ENCODE measurements around the gene MRPS2. TPM values are rescaled to one million over a fixed set of nuclear protein-coding genes. Genes with fewer than 3 reads are reported as not detected.

Gene MRPS2
- total and polyA plus RNA-seq, 11 donors = 34.1 to 95.2 (median 48.7) TPM

- WGBS, 4 donors = 91 to 95% (median 93%) methylated on average over 7 of the region's 7 CpGs
- no peak for TF ChIP-seq POLR2A (IDR thresholded peaks at IDR 0.05)
- TF ChIP-seq, protein P1, sequence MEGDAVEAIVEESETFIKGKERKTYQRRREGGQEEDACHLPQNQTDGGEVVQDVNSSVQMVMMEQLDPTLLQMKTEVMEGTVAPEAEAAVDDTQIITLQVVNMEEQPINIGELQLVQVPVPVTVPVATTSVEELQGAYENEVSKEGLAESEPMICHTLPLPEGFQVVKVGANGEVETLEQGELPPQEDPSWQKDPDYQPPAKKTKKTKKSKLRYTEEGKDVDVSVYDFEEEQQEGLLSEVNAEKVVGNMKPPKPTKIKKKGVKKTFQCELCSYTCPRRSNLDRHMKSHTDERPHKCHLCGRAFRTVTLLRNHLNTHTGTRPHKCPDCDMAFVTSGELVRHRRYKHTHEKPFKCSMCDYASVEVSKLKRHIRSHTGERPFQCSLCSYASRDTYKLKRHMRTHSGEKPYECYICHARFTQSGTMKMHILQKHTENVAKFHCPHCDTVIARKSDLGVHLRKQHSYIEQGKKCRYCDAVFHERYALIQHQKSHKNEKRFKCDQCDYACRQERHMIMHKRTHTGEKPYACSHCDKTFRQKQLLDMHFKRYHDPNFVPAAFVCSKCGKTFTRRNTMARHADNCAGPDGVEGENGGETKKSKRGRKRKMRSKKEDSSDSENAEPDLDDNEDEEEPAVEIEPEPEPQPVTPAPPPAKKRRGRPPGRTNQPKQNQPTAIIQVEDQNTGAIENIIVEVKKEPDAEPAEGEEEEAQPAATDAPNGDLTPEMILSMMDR (IDR thresholded peaks at IDR 0.05) = no peak
- Histone ChIP-seq H3K27ac (no peak overlapping the region), H3K36me3 (no peaks in the 10 kb centered on the region), H3K4me3 (no peak overlapping the region), H3K4me1 (peaks cover 0 to 11% (median 0%) of the 10 kb centered on the region in 12 donors), H3K27me3 (peaks cover 0 to 18% (median 0%) of the 10 kb centered on the region in 9 donors), H3K9me3 (no peaks in the 10 kb centered on the region)
- ATAC-seq (no peak), DNase-seq (no peak)
- intact Hi-C loops (cut with DNase I) = no loop called here
Observed at GRCh38 chr9:135464181-135464580, 36.3 kb upstream of the MRPS2 start.

GRCh38 chr9:135468854-135469521 is 31.5 kb upstream of the MRPS2 start:
- H3K27ac ChIP-seq = no peak overlapping the region
- H3K4me3 ChIP-seq = no peak overlapping the region
- no peaks in the 10 kb centered on the region for H3K9me3 ChIP-seq
- H3K36me3 ChIP-seq = no peaks in the 10 kb centered on the region
- intact Hi-C loops (cut with DNase I) = no loop called here
- WGBS, 4 donors = 30 to 37% (median 32%) methylated on average over 16 of the region's 16 CpGs
- DNase-seq = no peak
- peaks cover 0 to 24% (median 0%) of the 10 kb centered on the region in 9 donors for H3K27me3 ChIP-seq
- ATAC-seq = no peak
- peaks cover 0 to 14% (median 0%) of the 10 kb centered on the region in 12 donors for H3K4me1 ChIP-seq
- no peak for TF ChIP-seq POLR2A (IDR thresholded peaks at IDR 0.05)
- TF ChIP-seq, protein P1 (IDR thresholded peaks at IDR 0.05) = no peak

DNA sequence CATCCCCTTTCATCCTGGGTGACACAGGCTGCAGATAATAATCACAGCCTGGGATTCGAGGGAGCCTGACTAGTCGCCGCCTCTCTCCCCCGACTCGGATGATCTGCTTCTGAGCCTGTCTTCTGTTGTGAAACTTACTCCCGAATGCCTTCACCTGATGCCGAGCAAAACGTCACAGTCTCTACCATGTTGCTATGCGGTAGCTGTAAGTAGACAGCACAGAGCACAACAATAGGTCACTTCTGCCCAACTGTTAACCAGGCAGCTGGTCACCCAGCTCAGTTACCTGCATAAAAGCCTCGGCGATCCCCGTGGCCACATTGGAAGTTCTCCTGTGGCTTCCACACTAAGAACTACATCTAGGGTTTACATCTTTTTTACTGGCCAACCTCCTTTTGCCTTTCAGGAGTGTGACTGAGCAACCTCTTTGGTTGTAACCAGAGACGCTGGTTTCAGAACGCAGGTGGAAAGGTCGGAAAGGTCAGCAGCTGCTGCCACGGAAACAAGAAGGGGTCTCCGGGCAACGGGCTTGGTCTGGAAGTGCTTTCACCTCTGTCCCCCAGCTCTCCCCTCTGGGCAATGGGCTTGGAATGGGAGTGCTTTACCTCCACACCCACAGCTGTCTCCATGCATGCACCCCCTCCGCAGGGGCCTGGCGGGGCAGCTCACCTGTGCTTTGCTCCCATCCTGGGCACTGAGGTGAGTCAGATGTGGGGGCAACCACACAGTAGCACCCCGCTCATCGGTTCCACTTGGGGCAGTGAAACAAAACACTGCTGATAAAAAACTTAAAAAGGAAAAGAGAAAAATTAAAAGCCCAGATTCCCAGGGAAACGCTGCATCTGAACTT is 28.5 kb upstream of the MRPS2 start:
- intact Hi-C loops (cut with DNase I) = no loop called here

More for the DNA sequence above, 28.5 kb upstream of the MRPS2 start:
- no peak overlapping the region for H3K4me3 ChIP-seq
- H3K36me3 ChIP-seq = no peaks in the 10 kb centered on the region
- H3K27ac ChIP-seq = no peak overlapping the region
- no peak for ATAC-seq
- DNase-seq = no peak
- WGBS, 4 donors = 74 to 78% (median 74%) methylated on average over 22 to 23 of the region's 23 CpGs
- H3K27me3 ChIP-seq = peaks cover 0 to 23% (median 0%) of the 10 kb centered on the region in 9 donors
- H3K4me1 ChIP-seq = peaks cover 0 to 14% (median 0%) of the 10 kb centered on the region in 12 donors
- H3K9me3 ChIP-seq = no peaks in the 10 kb centered on the region
- TF ChIP-seq, protein P1 (IDR thresholded peaks at IDR 0.05) = no peak
- no peak for TF ChIP-seq POLR2A (IDR thresholded peaks at IDR 0.05)

All from heart left ventricle (tissue), 16 donors.